HepG2 (cell line): Measurements from ENCODE around the gene RAP2A. TPM values are rescaled to one million over a fixed set of nuclear protein-coding genes. Genes with fewer than 3 reads are reported as not detected.

Source experiments
- DMAP1 ChIP-seq: IDR thresholded peaks from 2 replicates; pipeline ENCODE4 v1.6.1; 2016
- ELF4 ChIP-seq: sonication (generic); formaldehyde crosslinking; IDR thresholded peaks from 2 replicates; pipeline ENCODE4 v1.5.0; 2020; ENCODE audit warnings: missing genetic modification reagents, mild to moderate bottlenecking, moderate library complexity, borderline replicate concordance
- ERF ChIP-seq: IDR thresholded peaks from 2 replicates; pipeline ENCODE4 v1.6.1; 2018; ENCODE audit warnings: missing biosample characterization, missing genetic modification reagents
- HHEX ChIP-seq: IDR thresholded peaks from 2 replicates; pipeline ENCODE4 v1.6.1; 2016; ENCODE audit warnings: control low read depth
- NCOR1 ChIP-seq: fragments of 200-600 bp; sonication (generic); IDR thresholded peaks from 2 replicates; pipeline ENCODE4 v1.7.0; 2017; ENCODE audit warnings: antibody characterized with exemption, low read length, borderline replicate concordance
- NFE2 ChIP-seq: sonication (generic); formaldehyde crosslinking; IDR thresholded peaks from 2 replicates; pipeline ENCODE4 v1.4.0; 2020; ENCODE audit warnings: missing genetic modification reagents
- RAD51 ChIP-seq: fragments of 450-650 bp; IDR thresholded peaks from 2 replicates; pipeline ENCODE4 v1.6.1; 2016; ENCODE audit warnings: borderline replicate concordance
- REL ChIP-seq: sonication (generic); formaldehyde crosslinking; conservative IDR thresholded peaks from 2 replicates; pipeline ENCODE4 v1.8.0; 2022; ENCODE audit warnings: mild to moderate bottlenecking, missing genetic modification reagents, moderate library complexity
- SALL1 ChIP-seq: sonication (generic); formaldehyde crosslinking; IDR thresholded peaks from 2 replicates; pipeline ENCODE4 v1.8.0; 2022; ENCODE audit warnings: mild to moderate bottlenecking, missing genetic modification reagents
- SATB2 ChIP-seq: sonication (generic); formaldehyde crosslinking; IDR thresholded peaks from 2 replicates; pipeline ENCODE4 v1.5.0; 2020; ENCODE audit warnings: missing genetic modification reagents
- SNAPC2 ChIP-seq: sonication (generic); formaldehyde crosslinking; IDR thresholded peaks from 2 replicates; pipeline ENCODE4 v1.8.1; 2022; ENCODE audit warnings: mild to moderate bottlenecking, missing genetic modification reagents
- TEAD3 ChIP-seq: optimal IDR thresholded peaks from 2 replicates; pipeline ENCODE3; 2016; ENCODE audit warnings: borderline replicate concordance
- ZMYM4 ChIP-seq: sonication (generic); formaldehyde crosslinking; IDR thresholded peaks from 2 replicates; pipeline ENCODE4 v1.8.1; 2023; ENCODE audit warnings: mild to moderate bottlenecking, missing genetic modification reagents
- ZNF18 ChIP-seq: sonication (generic); formaldehyde crosslinking; IDR thresholded peaks from 2 replicates; pipeline ENCODE4 v1.8.0; 2022; ENCODE audit warnings: mild to moderate bottlenecking, missing genetic modification reagents; ENCODE audit not compliant: insufficient replicate concordance
- ZNF432 ChIP-seq: sonication (generic); formaldehyde crosslinking; IDR thresholded peaks from 2 replicates; pipeline ENCODE4 v1.5.0; 2020; ENCODE audit warnings: missing genetic modification reagents, mild to moderate bottlenecking, borderline replicate concordance
- ZNF570 ChIP-seq: sonication (generic); formaldehyde crosslinking; IDR thresholded peaks from 2 replicates; pipeline ENCODE4 v1.4.0; 2020; ENCODE audit warnings: mild to moderate bottlenecking, missing genetic modification reagents, borderline replicate concordance
- ZNF629 ChIP-seq: sonication (generic); formaldehyde crosslinking; conservative IDR thresholded peaks from 2 replicates; pipeline ENCODE4 v1.5.0; 2020; ENCODE audit warnings: missing genetic modification reagents
- ZNF724P ChIP-seq: sonication (generic); formaldehyde crosslinking; IDR thresholded peaks from 2 replicates; pipeline ENCODE4 v1.8.0; 2022; ENCODE audit warnings: missing genetic modification reagents, borderline replicate concordance
- ZNF766 ChIP-seq: sonication (generic); formaldehyde crosslinking; IDR thresholded peaks from 2 replicates; pipeline ENCODE4 v1.5.0; 2020; ENCODE audit warnings: missing genetic modification reagents, borderline replicate concordance
- ZNF782 ChIP-seq: sonication (generic); formaldehyde crosslinking; IDR thresholded peaks from 2 replicates; pipeline ENCODE4 v1.4.0; 2020; ENCODE audit warnings: missing genetic modification reagents, mild to moderate bottlenecking, borderline replicate concordance
- polyA plus RNA-seq, 8 experiments: library from polyadenylated mRNA; depleted of rRNA in 3 of 8; stranded (reverse) in 7 of 8; unstranded in 1 of 8; fragments of >200 nt; fragmentation: Illumina TruSeq in 4 of 8; extraction: Trizol in 4 of 8; gene quantifications; 2 replicates each; pipeline versions ENCODE4 v1.2.1 to v1.2.3, GENCODE V29; 2011 to 2016; ENCODE audit warnings: low read depth in 4 of 8, missing spikeins in 1 of 8, mixed read lengths in 1 of 8; ENCODE audit not compliant: insufficient read depth in 1 of 8
- total RNA-seq, 5 experiments: library from RNA; depleted of rRNA; stranded (reverse); fragments of >200 nt; fragmentation: Illumina TruSeq; extraction: Trizol; gene quantifications; 2 replicates each; pipeline ENCODE4 v1.2.3, GENCODE V29; 2016; ENCODE audit warnings: low read depth in 1 of 5
- TF ChIP-seq, protein P1 (sequence below): sonication (generic); formaldehyde crosslinking; IDR thresholded peaks from 2 replicates; pipeline ENCODE4 v1.5.0; 2020; ENCODE audit warnings: missing genetic modification reagents
- TF ChIP-seq, protein P2 (sequence below): sonication (generic); formaldehyde crosslinking; IDR thresholded peaks from 2 replicates; pipeline ENCODE4 v1.4.0; 2020; ENCODE audit warnings: missing genetic modification reagents
- TF ChIP-seq, protein P3 (sequence below): sonication (generic); formaldehyde crosslinking; IDR thresholded peaks from 2 replicates; pipeline ENCODE4 v1.4.0; 2020; ENCODE audit warnings: missing genetic modification reagents
- TF ChIP-seq, protein P4 (sequence below): sonication (generic); formaldehyde crosslinking; IDR thresholded peaks from 2 replicates; pipeline ENCODE4 v1.4.0; 2020; ENCODE audit warnings: mild to moderate bottlenecking, missing genetic modification reagents

Gene RAP2A
- total and polyA plus RNA-seq, 2 of the 13 experiments (the other 11 are each of a cell fraction or from before 2014, with no cell fraction given) = 9.9 to 23.1 TPM

- TF ChIP-seq ZNF782 (CRISPR knock-in tag) = 0 out of 2 replicates have a peak, but pooled peaks have one; percentile 53
- no peak for TF ChIP-seq ZNF570 (CRISPR knock-in tag)
- peak; percentile 35; the same call in 1 of the 2 replicates for TF ChIP-seq ERF (CRISPR knock-in tag)
- TF ChIP-seq NFE2 (CRISPR knock-in tag) = no peak
- TF ChIP-seq, protein P1, sequence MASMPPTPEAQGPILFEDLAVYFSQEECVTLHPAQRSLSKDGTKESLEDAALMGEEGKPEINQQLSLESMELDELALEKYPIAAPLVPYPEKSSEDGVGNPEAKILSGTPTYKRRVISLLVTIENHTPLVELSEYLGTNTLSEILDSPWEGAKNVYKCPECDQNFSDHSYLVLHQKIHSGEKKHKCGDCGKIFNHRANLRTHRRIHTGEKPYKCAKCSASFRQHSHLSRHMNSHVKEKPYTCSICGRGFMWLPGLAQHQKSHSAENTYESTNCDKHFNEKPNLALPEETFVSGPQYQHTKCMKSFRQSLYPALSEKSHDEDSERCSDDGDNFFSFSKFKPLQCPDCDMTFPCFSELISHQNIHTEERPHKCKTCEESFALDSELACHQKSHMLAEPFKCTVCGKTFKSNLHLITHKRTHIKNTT = no peak
- peak; percentile 27; the same call in 1 of the 2 replicates for TF ChIP-seq NCOR1
- peak; percentile 100 for TF ChIP-seq ZMYM4 (CRISPR knock-in tag)
- no peak for TF ChIP-seq ZNF432
- no peak for TF ChIP-seq SNAPC2 (CRISPR knock-in tag)
- peak; percentile 95 for TF ChIP-seq RAD51
- no peak for TF ChIP-seq ZNF629 (CRISPR knock-in tag)
- TF ChIP-seq ZNF766 = peak; percentile 60; the same call in 1 of the 2 replicates
- TF ChIP-seq SATB2 = no peak
- TF ChIP-seq REL = no peak
- TF ChIP-seq SALL1 = peak; percentile 57
- peak; percentile 92 for TF ChIP-seq ELF4 (CRISPR knock-in tag)
- TF ChIP-seq DMAP1 (CRISPR knock-in tag) = peak; percentile 71
- TF ChIP-seq, protein P2, sequence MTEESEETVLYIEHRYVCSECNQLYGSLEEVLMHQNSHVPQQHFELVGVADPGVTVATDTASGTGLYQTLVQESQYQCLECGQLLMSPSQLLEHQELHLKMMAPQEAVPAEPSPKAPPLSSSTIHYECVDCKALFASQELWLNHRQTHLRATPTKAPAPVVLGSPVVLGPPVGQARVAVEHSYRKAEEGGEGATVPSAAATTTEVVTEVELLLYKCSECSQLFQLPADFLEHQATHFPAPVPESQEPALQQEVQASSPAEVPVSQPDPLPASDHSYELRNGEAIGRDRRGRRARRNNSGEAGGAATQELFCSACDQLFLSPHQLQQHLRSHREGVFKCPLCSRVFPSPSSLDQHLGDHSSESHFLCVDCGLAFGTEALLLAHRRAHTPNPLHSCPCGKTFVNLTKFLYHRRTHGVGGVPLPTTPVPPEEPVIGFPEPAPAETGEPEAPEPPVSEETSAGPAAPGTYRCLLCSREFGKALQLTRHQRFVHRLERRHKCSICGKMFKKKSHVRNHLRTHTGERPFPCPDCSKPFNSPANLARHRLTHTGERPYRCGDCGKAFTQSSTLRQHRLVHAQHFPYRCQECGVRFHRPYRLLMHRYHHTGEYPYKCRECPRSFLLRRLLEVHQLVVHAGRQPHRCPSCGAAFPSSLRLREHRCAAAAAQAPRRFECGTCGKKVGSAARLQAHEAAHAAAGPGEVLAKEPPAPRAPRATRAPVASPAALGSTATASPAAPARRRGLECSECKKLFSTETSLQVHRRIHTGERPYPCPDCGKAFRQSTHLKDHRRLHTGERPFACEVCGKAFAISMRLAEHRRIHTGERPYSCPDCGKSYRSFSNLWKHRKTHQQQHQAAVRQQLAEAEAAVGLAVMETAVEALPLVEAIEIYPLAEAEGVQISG (CRISPR knock-in tag) = peak; percentile 70; the same call in 1 of the 2 replicates
- no peak for TF ChIP-seq ZNF18
- no peak for TF ChIP-seq ZNF724P (CRISPR knock-in tag)
- TF ChIP-seq, protein P3, sequence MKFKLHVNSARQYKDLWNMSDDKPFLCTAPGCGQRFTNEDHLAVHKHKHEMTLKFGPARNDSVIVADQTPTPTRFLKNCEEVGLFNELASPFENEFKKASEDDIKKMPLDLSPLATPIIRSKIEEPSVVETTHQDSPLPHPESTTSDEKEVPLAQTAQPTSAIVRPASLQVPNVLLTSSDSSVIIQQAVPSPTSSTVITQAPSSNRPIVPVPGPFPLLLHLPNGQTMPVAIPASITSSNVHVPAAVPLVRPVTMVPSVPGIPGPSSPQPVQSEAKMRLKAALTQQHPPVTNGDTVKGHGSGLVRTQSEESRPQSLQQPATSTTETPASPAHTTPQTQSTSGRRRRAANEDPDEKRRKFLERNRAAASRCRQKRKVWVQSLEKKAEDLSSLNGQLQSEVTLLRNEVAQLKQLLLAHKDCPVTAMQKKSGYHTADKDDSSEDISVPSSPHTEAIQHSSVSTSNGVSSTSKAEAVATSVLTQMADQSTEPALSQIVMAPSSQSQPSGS = peak; percentile 59; the same call in 1 of the 2 replicates
- peak; percentile 50 for TF ChIP-seq TEAD3
- TF ChIP-seq HHEX (CRISPR knock-in tag) = no peak
- TF ChIP-seq, protein P4, sequence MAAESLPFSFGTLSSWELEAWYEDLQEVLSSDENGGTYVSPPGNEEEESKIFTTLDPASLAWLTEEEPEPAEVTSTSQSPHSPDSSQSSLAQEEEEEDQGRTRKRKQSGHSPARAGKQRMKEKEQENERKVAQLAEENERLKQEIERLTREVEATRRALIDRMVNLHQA = no peak
These were observed 847 bp upstream of the RAP2A start (continued) for GRCh38 chr13:97432917-97433726.
